GM12878 (cell line): Measurements from ENCODE around the gene CORO1C. TPM values are rescaled to one million over a fixed set of nuclear protein-coding genes. Genes with fewer than 3 reads are reported as not detected.
A peak's percentile ranks its signal among the peaks of the same experiment; 100 is the strongest.

Experiments used
- ATAC-seq: fragments of 200-7000 bp; cut with Tn5 transposase; 3 replicates; pipeline ENCODE4 v1.9.1; 2020; ENCODE audit warnings: mild to moderate bottlenecking, moderate library complexity
- BruUV-seq: library from RNA; stranded (reverse); fragments of 400-500 nt; replicated peaks from 2 replicates; lab custom pipeline; 2021; lab: Mats Ljungman, UMichigan
- CTCF ChIA-PET: fragments of 300-600 bp; sonication (Branson Sonifier 250); formaldehyde crosslinking; extraction: SDS; loops from one replicate; lab custom pipeline; 2021; ENCODE audit warnings: inconsistent platforms; lab: Yijun Ruan, JAX
- POLR2A ChIA-PET: fragments of 350-600 bp; formaldehyde crosslinking; extraction: SDS; loops from one replicate; lab custom pipeline; 2021; ENCODE audit warnings: inconsistent platforms; lab: Charles Lee
- RAD21 ChIA-PET: fragments of 300-600 bp; sonication (Branson Sonifier 250); formaldehyde crosslinking; loops from one replicate; lab custom pipeline; 2023; ENCODE audit warnings: antibody characterized with exemption; ENCODE audit not compliant: unreplicated experiment; lab: Charles Lee
- SMC1A ChIA-PET: fragments of 300-600 bp; sonication (Branson Sonifier 250); formaldehyde crosslinking; loops from one replicate; lab custom pipeline; 2023; ENCODE audit not compliant: unreplicated experiment, uncharacterized antibody; lab: Charles Lee
- DNase-seq: peaks from one replicate; pipeline ENCODE4 v3.0.0-alpha.2; 2011; ENCODE audit warnings: low read depth, low spot score
- FAIRE-seq: peaks from 3 replicates; lab custom pipeline; 2011; peaks lifted over from hg19 to GRCh38; lab: Jason Lieb, UNC
- H2AFZ ChIP-seq: 2 replicates; pipeline ENCODE4 v1.6.0; 2011; ENCODE audit warnings: low read depth, low read length, control low read depth; ENCODE audit not compliant: control insufficient read depth
- H3K27ac ChIP-seq: 2 replicates; pipeline ENCODE4 v1.5.1; 2011; ENCODE audit warnings: control low read depth; ENCODE audit not compliant: control insufficient read depth, insufficient read depth
- H3K27me3 ChIP-seq, 2 experiments: replicated peaks in 1 of 2; 2 replicates each; pipeline versions ENCODE4 v1.6.0 to v1.6.1; 2011; ENCODE audit warnings: low read length in 1 of 2; ENCODE audit not compliant: control insufficient read depth in 2 of 2, insufficient read depth in 2 of 2
- H3K36me3 ChIP-seq, 2 experiments: 2 replicates each; pipeline ENCODE4 v1.5.1; 2011; ENCODE audit warnings: low read length in 1 of 2; ENCODE audit not compliant: control insufficient read depth in 2 of 2, insufficient read depth in 2 of 2
- H3K4me1 ChIP-seq: 2 replicates; pipeline ENCODE4 v1.6.1; 2011; ENCODE audit warnings: mild to moderate bottlenecking, low read length, moderate library complexity, mixed read lengths; ENCODE audit not compliant: control insufficient read depth, insufficient read depth
- H3K4me2 ChIP-seq: 2 replicates; pipeline ENCODE4 v1.6.0; 2011; ENCODE audit warnings: control low read depth; ENCODE audit not compliant: control insufficient read depth, insufficient read depth
- H3K4me3 ChIP-seq: fragments of 200-600 bp; sonication (generic); 2 replicates; pipeline ENCODE4 v1.5.1; 2016
- H3K79me2 ChIP-seq: 2 replicates; pipeline ENCODE4 v1.6.0; 2011; ENCODE audit warnings: low read length; ENCODE audit not compliant: control insufficient read depth, insufficient read depth
- H3K9ac ChIP-seq: 2 replicates; pipeline ENCODE4 v1.8.0; 2011; ENCODE audit warnings: low read length, control low read depth, mixed read lengths; ENCODE audit not compliant: control insufficient read depth, insufficient read depth
- H3K9me3 ChIP-seq: replicated peaks from 3 replicates; pipeline ENCODE4 v1.5.1; 2011; ENCODE audit warnings: mild to moderate bottlenecking, low read length; ENCODE audit not compliant: control insufficient read depth, insufficient read depth
- H4K20me1 ChIP-seq: 2 replicates; pipeline ENCODE4 v1.6.0; 2011; ENCODE audit not compliant: control insufficient read depth, insufficient read depth
- JUNB ChIP-seq: IDR thresholded peaks from 2 replicates; pipeline ENCODE4 v1.6.1; 2016; ENCODE audit warnings: antibody characterized with exemption, mild to moderate bottlenecking
- NR2C2 ChIP-seq: IDR thresholded peaks from 2 replicates; pipeline ENCODE4 v1.6.1; 2011; ENCODE audit warnings: borderline replicate concordance, low read depth; ENCODE audit not compliant: control insufficient read depth, insufficient read length
- RUNX3 ChIP-seq: IDR thresholded peaks from 2 replicates; pipeline ENCODE4 v1.6.1; 2012; ENCODE audit warnings: low read length, inconsistent platforms
- WGBS: methylation state at CpG from one replicate; pipeline ENCODE4 v1.1.6; 2016; ENCODE audit warnings: low lambda C conversion rate; ENCODE audit not compliant: insufficient replicate concordance, insufficient coverage; ENCODE audit errors: missing lambda C conversion rate; 5-methylcytosine and 5-hydroxymethylcytosine counted together
- in situ Hi-C: fragments of 300-500 bp; cut with MboI; formaldehyde crosslinking; loops from 9 replicates; pipeline ENCODE4 v1.14.3; 2018; ENCODE audit warnings: mixed read lengths
- intact Hi-C: fragments of 100-400 bp; cut with micrococcal nuclease; formaldehyde crosslinking; loops from one replicate; pipeline ENCODE4 v1.14.2; 2022; ENCODE audit not compliant: unreplicated experiment
- polyA plus RNA-seq, 11 experiments: library from polyadenylated mRNA; depleted of rRNA in 4 of 11; unstranded in 6 of 11; stranded (reverse) in 5 of 11; fragments of >200 nt; fragmentation: Nextera tagmentation in 4 of 11; fragmentation: Illumina TruSeq in 1 of 11; extraction: Ambion mirVana in 4 of 11; extraction: Trizol in 1 of 11; gene quantifications; 1 replicate in 1 of 11; 2 replicates in 10 of 11; pipeline versions ENCODE4 v1.2.1 to v1.2.3, GENCODE V29; 2011 to 2016; ENCODE audit warnings: inconsistent platforms in 2 of 11, missing spikeins in 2 of 11, low read depth in 1 of 11
- total RNA-seq, 4 experiments: library from RNA; depleted of rRNA in 3 of 4; stranded (reverse); fragments of >200 nt in 3 of 4; fragmentation: Illumina TruSeq in 1 of 4; extraction: Trizol in 1 of 4; gene quantifications; 2 replicates each; pipeline versions ENCODE4 v1.2.1 to v1.2.3, GENCODE V29; 2013 to 2021

The CORO1C gene
- total and polyA plus RNA-seq, 10 of the 15 experiments (the other 5 are each of a cell fraction or from before 2014, with no cell fraction given): 52.7 to 254 (median 171) TPM

DNA sequence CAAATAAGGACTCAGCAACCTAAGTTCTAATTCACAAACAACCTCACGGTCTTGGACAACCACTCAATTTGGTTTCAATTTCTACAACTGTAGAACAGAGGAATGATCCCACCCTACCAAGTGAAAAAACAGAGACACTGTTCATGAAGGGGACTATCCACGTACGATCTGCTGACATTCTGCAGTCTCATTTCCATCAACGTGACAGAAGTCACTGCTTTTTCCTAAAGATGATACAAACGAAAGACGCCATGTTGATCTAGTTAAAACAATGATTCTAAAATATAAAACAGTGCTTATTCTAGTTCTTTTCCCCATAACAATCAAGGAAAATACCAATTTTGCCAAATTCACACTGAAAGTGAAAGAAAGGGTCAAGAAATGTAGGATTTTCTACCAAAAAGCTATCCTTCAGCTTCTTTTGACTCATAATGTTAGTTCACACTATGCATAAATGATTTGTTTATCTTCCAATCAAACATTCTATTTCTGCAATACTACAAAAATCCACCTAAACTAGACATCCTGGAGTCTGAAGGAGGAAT lies 38.1 kb downstream of the CORO1C start:
- peak overlapping the region; percentile 45; the same call in 1 of the 2 replicates for H3K4me2 ChIP-seq
- SMC1A ChIA-PET: interaction anchor here (1.0 to 10.6 kb wide), 5 partner anchors 20 to 29 kb away, joined by 3 to 215 read pairs (median 26); no protein-coding TSS in a partner anchor
- no peak overlapping the region for H3K9ac ChIP-seq
- no peak overlapping the region for H3K4me3 ChIP-seq
- TF ChIP-seq RUNX3 (no peak), JUNB (peak; percentile 27; the same call in 1 of the 2 replicates), NR2C2 (no peak)
- peaks cover 6 to 18% of the 10 kb centered on the region in 2 experiments for H3K36me3 ChIP-seq
- peaks cover 91% of the 10 kb centered on the region for H3K79me2 ChIP-seq
- no peak overlapping the region for H2AFZ ChIP-seq
- H4K20me1 ChIP-seq: no peaks in the 10 kb centered on the region
- peaks cover 65% of the 10 kb centered on the region for H3K4me1 ChIP-seq
- ATAC-seq: no peak
- CTCF ChIA-PET: interaction anchor here (0.6 to 3.0 kb wide), 7 partner anchors 13 to 111 kb away, joined by 3 to 12 read pairs (median 6); no protein-coding TSS in a partner anchor
- peaks cover 2% of the 10 kb centered on the region; the same call in 2 of the 3 replicates for H3K9me3 ChIP-seq
- H3K27me3 ChIP-seq: no peaks in the 10 kb centered on the region
- H3K27ac ChIP-seq: peak overlapping the region; percentile 77
- DNase-seq: no peak
- no TSS peak for BruUV-seq
- POLR2A ChIA-PET: interaction anchor here (0.5 to 1.5 kb wide), 6 partner anchors 9 to 362 kb away, joined by 3 to 6 read pairs (median 4); no protein-coding TSS in a partner anchor
- WGBS: 98% methylated on average over 6 of the region's 6 CpGs
- intact Hi-C loops (no loop called here), in situ Hi-C loops (no loop called here)
- no peak for FAIRE-seq
- RAD21 ChIA-PET: interaction anchor here (0.5 to 7.7 kb wide), 9 partner anchors 11 to 133 kb away, joined by 3 to 69 read pairs (median 3); no protein-coding TSS in a partner anchor
